Right lobe of liver (tissue), 4 donors: ENCODE results near the gene PCDHA1.

Experiments used
- CTCF ChIP-seq, 4 donors: fragments of 200-600 bp in 3 of 4; fragments of 450-650 bp in 1 of 4; IDR thresholded peaks; one replicate each; pipeline versions ENCODE4 v1.5.1 to v1.8.0; 2016 to 2022; ENCODE audit warnings: antibody characterized with exemption in 4 of 4, mild to moderate bottlenecking in 2 of 4
- POLR2A ChIP-seq: fragments of 450-650 bp; IDR thresholded peaks from one replicate; pipeline ENCODE4 v1.6.1; 2017; ENCODE audit warnings: antibody characterized with exemption, mild to moderate bottlenecking
- donor health status: DM: no; HTN: no; CAD: no.
- donor health status: DM: no; HTN: no; CAD: no.
- donor health status: DM: no; HTN: yes; CAD: no.

- TF ChIP-seq CTCF (IDR thresholded peaks at IDR 0.05) (no peak), POLR2A (no peak)
Measured at GRCh38 chr5:140998921-140999410, 213.0 kb downstream of the PCDHA1 start.
